GM21367 (cell line): ENCODE data around the gene RBMXL3.

Experiments used
- ATAC-seq: cut with Tn5 transposase; IDR thresholded peaks from one replicate; pipeline ENCODE4 v1.9.1; 2021; ENCODE audit not compliant: unreplicated experiment

Gene RBMXL3

DNA sequence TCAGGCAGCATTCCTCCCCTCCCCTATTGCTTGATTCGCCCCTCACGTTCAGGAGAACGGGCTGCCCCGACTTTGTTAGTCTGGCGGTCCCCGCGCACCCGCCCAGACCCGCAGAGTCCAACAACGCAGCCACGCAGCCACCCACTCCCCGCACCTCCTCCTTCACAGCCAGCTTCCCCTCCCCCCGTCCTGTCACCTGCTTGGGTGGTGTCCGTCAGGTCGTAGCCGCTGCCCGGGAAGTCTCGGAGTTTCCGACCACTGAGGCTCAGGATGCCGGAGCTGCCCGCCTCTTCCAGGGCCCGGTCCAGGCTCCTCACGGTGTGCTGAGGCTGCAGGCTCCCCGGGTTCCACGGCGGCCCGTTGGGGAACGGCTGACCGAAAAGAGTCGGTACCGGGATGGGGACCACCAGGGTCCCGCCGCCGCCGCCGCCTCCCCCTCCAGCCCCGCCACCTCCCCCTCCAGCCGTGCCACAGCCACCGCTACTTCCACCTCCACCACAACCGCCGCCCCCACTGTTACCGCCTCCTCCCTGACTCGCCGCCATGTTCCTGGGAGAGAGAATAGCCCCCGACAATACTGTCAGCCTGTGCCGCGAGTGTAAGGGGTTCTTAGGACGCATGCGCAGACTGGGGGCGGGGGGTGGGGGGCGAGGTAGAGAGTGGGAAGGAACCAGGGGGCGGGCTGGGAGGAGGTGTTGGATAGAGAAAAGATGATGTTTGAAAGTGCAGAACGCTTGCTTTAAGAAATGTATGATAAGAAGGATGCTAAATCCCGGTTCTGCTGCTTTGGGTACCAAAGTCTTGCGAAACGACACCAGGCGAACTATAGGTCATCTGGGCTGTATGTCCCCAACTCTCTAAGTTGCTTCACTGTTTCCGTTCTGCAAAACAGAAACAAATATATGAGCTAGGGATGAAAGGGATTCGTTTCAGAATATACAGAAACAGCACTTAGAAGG, 44.6 kb downstream of the RBMXL3 start, which contains the start of gene LRCH2:
Gene LRCH2, minus strand, starts transcription at position 600 of the 959 bp plus-strand sequence. Its CDS starts 55 bp downstream, at position 545.
- no peak for ATAC-seq

DNA sequence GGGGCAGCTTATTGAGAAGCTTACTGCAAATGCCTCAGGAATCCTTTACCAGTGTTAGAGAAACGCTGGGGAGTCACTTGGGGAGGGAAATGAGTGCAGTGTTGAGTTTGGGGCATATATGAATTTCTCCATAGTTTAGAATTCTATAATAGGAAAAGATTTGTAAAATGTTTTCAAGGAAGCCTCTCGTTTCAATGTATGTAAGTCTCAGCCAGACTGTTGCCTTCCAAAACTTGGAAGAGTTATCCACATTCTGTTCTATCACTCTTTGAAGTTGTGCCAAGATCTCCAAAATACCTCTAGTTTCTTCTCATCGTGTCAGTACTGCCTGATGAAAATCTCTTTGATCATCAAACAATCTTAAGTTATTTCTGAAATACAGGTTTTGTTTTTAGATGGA, 45.3 kb downstream of the RBMXL3 start:
- ATAC-seq: no peak

DNA sequence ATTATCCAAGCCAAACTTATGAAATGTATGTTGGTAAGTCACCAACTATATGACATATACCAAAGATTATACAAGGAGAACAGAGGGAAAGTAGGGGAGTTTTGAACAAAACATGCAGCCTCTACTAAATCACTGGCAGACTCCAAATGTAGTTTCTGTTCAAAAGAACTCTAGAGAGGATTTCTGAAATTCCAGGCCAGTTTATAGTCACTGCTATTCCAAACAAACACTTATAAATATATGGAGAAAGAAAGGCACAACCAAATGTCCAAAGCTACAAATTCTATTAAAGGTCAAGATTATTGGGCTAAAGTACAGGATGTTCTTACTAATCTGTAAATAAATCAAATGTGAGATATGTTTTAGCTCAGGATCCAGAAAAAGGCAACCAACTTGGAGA, 47.4 kb downstream of the RBMXL3 start:
- ATAC-seq: no peak

DNA sequence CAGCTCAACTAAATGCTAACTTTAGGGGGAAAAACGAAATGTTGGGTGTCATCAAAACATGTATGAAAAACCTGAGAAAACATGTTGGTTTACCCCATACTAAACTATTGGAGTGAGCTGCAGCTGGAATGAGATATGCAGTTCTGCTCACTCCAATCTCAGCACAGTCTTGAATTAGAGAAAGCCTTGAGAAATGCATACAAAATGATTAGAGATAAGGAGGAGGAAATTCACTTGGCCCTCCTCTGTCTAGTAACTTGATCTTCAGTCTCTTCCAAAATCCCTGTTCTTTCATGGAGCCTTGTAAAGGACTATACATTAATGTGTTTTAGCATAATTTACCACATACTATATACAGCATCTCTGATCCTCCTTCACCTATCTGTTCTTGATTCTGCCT, 47.8 kb downstream of the RBMXL3 start:
- no peak for ATAC-seq
